ENCODE data around the gene TSPO. TPM values are rescaled to one million over a fixed set of nuclear protein-coding genes. Genes with fewer than 3 reads are reported as not detected.

TSPO gene
- total and polyA plus RNA-seq, 9 of the 15 experiments (the other 6 are each of a cell fraction or from before 2014, with no cell fraction given): 4.9 to 126 (median 25.3) TPM

- TF ChIP-seq GMEB1 (CRISPR knock-in tag; IDR thresholded peaks at IDR 0.05): peak; percentile 99
- no peak for TF ChIP-seq RHOXF2B (CRISPR knock-in tag; conservative IDR thresholded peaks at IDR 0.05)
- TF ChIP-seq SREBF2 (CRISPR knock-in tag; IDR thresholded peaks at IDR 0.05): no peak
- peak; percentile 95 for TF ChIP-seq GABPA (tag; conservative IDR thresholded peaks at IDR 0.05; ENCODE audit: low read depth)
- no peak for TF ChIP-seq ZNF274 (IDR thresholded peaks at IDR 0.05; ENCODE audit: borderline replicate concordance, low read depth, low read length)
- peak; percentile 78 for TF ChIP-seq MXI1 (IDR thresholded peaks at IDR 0.05; ENCODE audit: low read depth, low read length)
- no peak for TF ChIP-seq ZNF212 (CRISPR knock-in tag; IDR thresholded peaks at IDR 0.05)
- no peak for TF ChIP-seq FOXK2 (conservative IDR thresholded peaks at IDR 0.05 in 1 of 2, IDR thresholded peaks at IDR 0.05 in 1 of 2; ENCODE audit: low read depth in 2 of 2)
- TF ChIP-seq CTBP1 (IDR thresholded peaks at IDR 0.05; ENCODE audit: borderline replicate concordance): peak; percentile 49; the same call in 1 of the 2 replicates
- TF ChIP-seq MEIS2 (IDR thresholded peaks at IDR 0.05; ENCODE audit: partially characterized antibody): no peak
- no peak for TF ChIP-seq ESRRB (CRISPR knock-in tag; IDR thresholded peaks at IDR 0.05; ENCODE audit: borderline replicate concordance)
- TF ChIP-seq CUX1 (CRISPR knock-in tag; IDR thresholded peaks at IDR 0.05): no peak
- TF ChIP-seq ZNF639 (CRISPR knock-in tag; conservative IDR thresholded peaks at IDR 0.05 in 1 of 2, IDR thresholded peaks at IDR 0.05 in 1 of 2): peak in 1 of 2 experiments; percentile 84; a peak in 2 of 4 replicates
- no peak for TF ChIP-seq KLF6 (CRISPR knock-in tag; IDR thresholded peaks at IDR 0.05; ENCODE audit: borderline replicate concordance)
- TF ChIP-seq NFIX (CRISPR knock-in tag; IDR thresholded peaks at IDR 0.05; ENCODE audit: low read depth): no peak
- TF ChIP-seq PURB (CRISPR knock-in tag; IDR thresholded peaks at IDR 0.05; ENCODE audit: low read depth): no peak
- no peak for TF ChIP-seq CCNT2 (IDR thresholded peaks at IDR 0.05; ENCODE audit: borderline replicate concordance, extremely low read depth, insufficient read length, low read depth, low read length)
Measured at GRCh38 chr22:43142880-43143562, 8.3 kb upstream of the TSPO start, which contains the start of gene MCAT (continued).
